OCI-LY7 (cell line): ENCODE measurements around the gene SMPD3.

Source experiments
- EZH2phosphoT487 ChIP-seq: fragments of 200-600 bp; sonication (generic); IDR thresholded peaks from 2 replicates; pipeline ENCODE4 v1.6.1; 2018; ENCODE audit warnings: low read depth, borderline replicate concordance, mild to moderate bottlenecking, mixed run types, antibody characterized with exemption, low read length, moderate library complexity, mixed read lengths
- TF ChIP-seq, protein P1 (sequence below): fragments of 200-600 bp; sonication (generic); conservative IDR thresholded peaks from 2 replicates; pipeline ENCODE4 v1.5.1; 2014; ENCODE audit warnings: mild to moderate bottlenecking, antibody characterized with exemption, low read length, moderate library complexity, mixed read lengths

DNA sequence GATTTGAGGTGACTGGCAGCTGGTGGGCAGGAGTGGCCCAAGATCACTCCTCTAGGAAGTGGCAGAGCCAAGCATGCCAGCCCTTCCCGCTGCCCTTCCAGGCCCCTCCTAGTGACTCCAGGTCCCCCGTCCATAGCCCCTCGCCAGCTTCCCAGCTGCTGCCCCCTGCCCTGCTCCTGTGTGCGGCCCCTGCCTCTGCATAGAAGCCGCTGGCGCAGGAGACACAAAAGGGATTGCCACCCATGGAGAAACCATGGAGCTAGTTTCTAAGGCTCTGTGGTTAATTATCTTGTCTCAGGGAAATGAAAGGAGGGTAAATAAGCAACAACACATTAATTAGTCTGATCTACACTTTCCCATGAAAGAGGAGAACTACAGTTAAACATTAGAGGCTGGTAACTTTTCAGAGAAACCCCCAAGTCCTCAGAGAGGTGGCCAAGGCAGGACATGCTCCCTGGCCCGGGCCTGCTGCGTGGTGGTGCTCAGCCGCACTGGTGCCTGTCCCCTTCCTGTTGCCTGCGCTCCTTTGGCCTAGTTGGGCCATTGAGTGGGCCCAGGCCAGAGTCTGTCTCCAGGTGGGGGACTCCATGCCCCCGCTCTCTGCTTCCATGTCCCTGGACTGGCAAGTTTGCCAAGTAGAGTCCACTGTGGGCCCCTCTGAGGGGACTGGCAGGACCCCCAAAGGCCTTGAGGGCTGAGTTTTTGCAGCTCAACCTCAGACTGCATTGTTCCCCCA, 72.3 kb downstream of the SMPD3 start:
- TF ChIP-seq, protein P1, sequence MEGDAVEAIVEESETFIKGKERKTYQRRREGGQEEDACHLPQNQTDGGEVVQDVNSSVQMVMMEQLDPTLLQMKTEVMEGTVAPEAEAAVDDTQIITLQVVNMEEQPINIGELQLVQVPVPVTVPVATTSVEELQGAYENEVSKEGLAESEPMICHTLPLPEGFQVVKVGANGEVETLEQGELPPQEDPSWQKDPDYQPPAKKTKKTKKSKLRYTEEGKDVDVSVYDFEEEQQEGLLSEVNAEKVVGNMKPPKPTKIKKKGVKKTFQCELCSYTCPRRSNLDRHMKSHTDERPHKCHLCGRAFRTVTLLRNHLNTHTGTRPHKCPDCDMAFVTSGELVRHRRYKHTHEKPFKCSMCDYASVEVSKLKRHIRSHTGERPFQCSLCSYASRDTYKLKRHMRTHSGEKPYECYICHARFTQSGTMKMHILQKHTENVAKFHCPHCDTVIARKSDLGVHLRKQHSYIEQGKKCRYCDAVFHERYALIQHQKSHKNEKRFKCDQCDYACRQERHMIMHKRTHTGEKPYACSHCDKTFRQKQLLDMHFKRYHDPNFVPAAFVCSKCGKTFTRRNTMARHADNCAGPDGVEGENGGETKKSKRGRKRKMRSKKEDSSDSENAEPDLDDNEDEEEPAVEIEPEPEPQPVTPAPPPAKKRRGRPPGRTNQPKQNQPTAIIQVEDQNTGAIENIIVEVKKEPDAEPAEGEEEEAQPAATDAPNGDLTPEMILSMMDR = no peak
- no peak for TF ChIP-seq EZH2phosphoT487
